GM18498 (cell line): Measurements from ENCODE around the gene TENT4B.
A peak's percentile ranks its signal among the peaks of the same experiment; 100 is the strongest.
"Not testable (repeated sequence)": the region's sequence is repeated elsewhere in the genome, so short reads cannot be mapped to it uniquely, and the experiment has no call there.

ENCODE experiments used
- ATAC-seq: cut with Tn5 transposase; IDR thresholded peaks from one replicate; pipeline ENCODE4 v1.9.1; 2021; ENCODE audit warnings: mild to moderate bottlenecking, moderate library complexity; ENCODE audit not compliant: unreplicated experiment

TENT4B gene

DNA sequence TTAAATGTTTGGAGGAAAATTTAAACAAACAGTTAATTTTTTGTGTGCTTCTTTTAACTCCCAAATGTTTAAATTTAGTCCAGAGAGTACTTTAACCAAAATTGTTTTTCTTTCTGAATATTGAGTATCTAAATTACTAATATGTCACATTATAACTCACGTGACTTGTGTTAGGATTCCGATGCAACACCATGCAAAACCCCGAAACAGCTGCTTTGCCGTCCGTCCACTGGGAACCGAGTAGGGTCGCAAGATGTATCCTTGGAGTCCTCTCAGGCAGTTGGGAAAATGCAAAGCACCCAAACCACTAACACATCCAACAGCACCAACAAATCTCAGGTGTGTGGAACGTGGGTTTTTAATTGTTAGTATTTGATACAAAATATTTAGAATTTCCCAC lies 74.6 kb downstream of the TENT4B start:
- ATAC-seq: no peak

DNA sequence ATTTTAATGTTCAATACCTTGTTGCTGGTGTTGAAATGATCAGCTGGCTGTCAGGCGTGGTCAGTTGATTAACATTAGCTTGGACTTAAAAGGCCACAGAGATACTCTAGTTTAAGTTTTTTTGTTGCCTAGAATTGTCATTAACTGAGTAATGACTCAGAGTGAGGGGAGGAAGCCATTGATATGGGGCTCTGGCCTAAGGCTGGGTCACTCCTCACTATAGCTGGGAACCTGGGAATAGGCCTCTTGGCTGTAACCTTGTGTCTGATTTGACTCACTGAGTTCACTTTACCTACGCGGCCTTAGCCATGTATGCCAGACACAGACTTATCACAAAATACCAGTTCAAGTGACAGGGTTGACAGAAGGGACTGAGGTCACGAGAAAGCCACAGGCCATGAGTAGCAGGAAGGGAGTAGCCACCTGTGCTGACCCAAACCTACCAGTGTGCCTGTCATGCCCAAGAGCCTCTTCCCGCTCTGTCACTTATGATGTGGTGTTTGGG lies 75.3 kb downstream of the TENT4B start:
- no peak for ATAC-seq

DNA sequence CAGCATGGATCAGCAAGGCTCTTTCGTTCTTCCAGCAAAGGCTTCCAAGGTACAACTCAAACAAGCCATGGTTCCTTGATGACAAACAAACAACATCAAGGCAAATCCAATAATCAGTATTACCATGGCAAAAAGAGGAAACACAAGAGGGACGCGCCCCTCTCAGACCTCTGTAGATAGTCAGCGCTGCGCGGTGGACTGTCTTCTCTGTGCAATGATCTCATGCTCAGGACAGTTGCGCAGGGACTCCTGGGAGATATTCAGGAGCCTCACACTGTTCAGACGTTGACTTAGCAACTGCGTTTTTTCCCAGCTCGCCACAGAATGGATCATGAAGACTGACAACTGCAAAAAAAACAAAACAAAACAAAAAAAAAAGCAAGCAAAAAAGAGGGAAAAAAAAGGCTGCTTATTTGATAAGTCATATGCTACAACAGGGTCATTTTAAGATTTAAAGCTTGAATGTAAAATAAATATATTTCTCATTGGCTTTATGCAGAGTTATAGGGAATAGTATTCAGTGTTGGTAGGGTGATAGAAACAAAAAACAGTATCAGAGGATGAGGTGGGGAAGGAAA lies 76.1 kb downstream of the TENT4B start:
- no peak for ATAC-seq

DNA sequence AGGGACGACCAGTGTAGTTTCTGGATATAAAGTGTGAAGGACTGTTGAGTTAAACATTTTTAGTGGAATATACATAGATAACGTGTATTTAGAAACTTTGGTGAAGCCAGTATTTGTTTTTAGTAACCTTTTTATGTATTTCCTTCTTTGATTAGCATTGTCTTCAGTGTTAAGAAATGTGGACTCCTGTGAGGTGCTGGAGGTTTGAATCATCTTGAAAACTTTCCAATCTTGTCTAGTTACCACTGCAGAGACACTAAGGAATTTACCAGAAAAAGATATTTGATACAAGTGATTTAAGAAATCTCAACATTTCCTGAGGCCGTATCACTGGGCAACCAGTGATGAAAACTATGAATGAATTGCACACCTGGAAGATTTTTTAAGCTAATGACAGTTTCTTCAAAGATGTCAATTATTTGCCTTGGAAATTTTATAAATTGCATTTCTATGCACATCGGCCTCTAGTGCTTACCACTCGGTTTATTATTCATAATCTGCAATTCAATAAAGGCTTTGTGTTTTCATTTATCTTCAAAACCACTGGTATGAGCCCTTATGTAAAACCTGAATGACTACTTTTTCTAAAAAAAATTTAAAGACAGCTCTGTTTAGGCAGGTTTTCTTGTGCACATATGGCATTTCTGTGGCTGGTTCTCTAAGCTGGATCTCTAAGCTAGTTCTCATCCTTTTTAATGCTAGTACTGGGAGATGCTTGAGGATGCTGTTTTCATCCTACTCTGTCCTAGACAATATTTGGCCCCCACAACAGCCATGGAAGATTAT lies 81.9 kb downstream of the TENT4B start:
- ATAC-seq: no peak

DNA sequence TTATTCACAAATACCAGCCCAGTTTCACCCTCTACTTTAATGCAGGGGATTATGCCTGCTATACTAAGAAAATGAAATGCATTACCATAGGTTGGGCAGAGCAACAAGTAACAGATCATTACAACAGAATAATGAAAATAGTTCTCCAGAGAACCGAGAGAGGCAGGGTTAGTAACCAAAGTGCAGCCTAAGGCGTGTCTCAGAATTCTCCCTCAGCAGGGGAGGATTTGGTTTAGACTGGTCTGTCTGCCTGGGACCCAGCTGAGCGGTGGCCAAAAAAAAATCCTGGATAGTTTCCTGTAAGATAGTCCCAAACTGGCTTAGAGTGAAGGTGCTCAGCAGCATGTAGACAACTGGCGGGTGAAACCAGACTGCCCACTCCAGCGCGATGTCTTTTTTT lies 82.5 kb downstream of the TENT4B start:
- ATAC-seq: no peak

DNA sequence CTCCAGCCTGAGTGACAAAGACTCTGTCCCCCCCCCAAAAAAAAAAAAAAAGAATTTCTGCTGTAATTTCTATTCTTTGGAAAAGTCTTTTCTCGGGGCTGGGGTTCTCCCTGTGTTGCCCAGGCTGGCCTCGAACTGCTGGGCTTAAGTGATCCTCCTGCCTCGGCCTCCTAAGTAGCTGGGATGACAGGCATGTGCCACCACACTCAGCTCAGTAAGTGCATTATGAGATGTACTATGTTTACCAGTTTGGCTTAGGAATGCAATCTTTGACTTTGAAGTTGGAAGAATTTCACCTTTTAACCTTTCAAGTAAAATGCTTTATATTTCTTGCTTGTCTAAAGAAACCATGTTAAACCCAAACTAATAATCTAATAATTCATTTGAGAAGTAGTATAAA lies 85.2 kb downstream of the TENT4B start:
- ATAC-seq: no peak

DNA sequence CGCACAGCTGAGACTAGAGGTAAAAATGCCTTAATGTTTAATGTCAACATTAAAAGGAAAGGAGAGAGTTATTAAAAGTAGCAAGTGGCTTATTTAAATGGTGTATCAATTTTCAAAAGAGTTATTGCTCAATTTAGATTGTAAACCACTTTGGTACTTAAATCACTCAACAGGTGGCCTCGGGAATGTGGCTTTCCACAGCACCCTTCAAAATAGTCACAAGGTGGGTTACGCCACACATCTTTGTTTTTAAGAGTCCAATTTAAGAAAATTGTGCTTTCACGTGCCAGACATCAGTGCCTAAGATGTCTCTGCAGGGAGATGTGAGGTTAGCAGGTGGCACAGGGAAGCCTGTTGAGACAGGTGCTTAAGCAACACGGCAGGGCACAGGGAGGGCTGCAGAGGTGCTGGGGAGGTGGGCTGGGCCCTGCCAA lies 85.8 kb downstream of the TENT4B start:
- ATAC-seq: no peak

DNA sequence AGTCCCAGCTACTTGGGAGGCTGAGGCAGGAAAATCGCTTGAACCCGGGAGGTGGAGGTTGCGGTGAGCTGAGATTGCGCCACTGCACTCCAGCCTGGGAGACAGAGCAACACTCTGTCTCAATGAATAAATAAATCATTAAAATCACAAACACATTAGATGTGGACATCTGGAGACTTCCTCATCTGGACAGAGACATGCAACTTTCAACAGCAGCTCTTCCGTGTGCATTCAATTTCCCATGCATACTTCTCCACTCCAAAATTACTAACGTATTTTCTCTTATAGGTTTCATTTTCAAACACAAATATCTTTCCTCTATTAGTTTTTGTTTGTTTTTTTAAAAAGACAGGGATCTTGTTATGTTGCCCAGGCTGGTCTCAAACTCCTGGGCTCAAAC lies 89.9 kb downstream of the TENT4B start:
- ATAC-seq: not testable (repeated sequence)

DNA sequence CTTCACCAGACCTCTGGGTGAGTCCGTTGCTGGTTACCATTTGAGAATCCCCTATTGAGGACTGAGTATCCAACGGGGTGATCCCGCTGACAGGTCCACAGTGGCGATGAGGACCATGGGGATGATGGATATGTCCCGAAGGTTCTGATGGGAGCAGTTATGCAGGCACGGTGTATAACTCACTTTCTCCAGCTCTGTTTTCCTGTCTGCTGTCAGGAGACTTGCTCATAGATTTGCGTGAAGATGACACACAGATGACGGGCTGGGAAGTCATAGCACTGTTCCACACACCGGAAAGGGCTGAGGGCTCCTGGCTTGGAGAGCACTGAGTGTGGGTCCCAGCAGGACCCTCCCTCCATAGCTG lies 91.0 kb downstream of the TENT4B start:
- no peak for ATAC-seq

DNA sequence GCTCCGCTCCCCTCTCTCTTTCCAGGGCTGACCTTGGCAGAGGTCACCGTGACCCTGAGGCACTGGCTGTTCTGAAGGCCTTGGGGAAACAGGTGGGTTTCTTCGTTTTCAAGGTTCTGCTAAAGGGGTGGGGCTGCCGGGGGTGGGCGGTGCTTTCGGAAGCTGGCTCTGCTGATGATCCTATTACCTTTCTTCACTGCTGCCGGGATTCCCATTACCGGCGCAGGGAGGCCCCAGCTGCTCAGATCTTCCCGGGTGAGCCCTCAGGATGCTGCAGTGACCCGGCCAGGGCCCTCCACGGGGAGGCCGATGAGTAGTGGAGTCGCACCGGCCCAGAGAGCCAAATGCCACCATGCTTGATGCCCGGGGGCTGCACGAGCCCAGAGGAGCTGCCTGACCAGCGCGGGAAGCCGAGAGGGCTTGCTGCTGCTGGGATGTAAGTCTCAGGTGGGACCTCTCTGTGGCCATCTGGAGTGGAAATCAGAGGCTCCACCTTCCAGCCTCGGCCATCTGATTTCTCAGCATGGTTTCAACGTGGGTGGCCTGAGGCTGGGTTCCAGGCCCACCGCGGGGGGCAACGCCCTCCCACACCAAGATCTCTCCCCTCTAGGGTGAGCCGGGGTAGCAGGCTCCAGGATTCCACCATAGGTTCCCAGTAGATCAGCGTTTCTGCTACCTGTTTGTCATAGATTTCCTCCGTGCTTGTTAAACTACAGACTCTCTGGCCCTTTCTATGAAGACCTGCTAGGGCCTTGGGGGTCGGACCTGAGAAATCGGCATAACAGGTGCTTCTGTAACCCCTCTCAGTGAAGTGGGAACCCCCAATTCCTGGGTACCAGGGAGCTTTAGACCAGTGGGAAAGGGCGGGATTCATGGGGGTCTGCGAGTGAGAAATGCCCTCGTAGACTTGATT lies 91.7 kb downstream of the TENT4B start:
- ATAC-seq: no peak

DNA sequence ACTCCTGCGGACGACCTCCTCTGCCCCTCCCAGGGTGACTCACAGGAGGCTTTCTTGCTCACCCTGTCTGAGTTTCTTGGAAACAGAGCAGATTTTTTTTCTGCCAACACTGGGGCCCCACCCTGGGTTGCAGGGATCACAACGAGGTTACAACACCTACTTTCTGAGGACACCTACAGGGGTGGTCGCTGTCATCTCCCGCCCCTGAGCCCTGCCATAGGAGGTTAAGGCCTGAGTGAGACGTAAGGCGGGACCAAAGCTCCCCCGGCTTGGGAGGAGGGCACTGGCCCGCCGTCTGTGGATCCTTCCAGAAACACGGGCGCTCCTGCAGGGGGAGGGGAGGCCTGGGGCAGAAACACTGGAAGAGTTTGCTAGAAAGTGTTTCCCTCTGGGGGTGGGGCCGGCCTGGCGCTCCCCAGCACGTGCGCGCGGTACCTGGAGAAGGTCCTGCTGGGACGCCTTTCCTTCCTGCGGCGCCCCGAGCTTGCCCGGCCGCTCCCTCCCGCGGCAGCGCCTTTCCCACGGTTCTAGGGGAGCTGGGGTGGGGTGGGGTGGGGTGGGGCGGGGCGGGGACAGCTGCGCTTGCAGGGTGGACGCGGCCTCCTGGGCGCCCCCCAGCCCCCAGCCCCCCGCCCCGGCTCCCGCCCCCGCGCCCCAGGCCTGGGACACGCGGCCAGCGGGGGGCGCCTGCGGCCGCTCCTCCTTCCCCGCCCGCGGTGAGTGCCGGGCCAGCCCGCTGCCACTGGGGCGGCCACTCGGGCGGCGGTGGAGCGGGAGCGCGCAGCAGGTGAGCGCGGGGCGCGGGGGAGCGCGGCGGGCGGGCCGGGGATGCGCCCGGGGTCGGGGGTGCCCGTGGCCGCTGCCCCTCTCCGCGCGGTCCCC lies 92.6 kb downstream of the TENT4B start:
- peak; percentile 84 for ATAC-seq

DNA sequence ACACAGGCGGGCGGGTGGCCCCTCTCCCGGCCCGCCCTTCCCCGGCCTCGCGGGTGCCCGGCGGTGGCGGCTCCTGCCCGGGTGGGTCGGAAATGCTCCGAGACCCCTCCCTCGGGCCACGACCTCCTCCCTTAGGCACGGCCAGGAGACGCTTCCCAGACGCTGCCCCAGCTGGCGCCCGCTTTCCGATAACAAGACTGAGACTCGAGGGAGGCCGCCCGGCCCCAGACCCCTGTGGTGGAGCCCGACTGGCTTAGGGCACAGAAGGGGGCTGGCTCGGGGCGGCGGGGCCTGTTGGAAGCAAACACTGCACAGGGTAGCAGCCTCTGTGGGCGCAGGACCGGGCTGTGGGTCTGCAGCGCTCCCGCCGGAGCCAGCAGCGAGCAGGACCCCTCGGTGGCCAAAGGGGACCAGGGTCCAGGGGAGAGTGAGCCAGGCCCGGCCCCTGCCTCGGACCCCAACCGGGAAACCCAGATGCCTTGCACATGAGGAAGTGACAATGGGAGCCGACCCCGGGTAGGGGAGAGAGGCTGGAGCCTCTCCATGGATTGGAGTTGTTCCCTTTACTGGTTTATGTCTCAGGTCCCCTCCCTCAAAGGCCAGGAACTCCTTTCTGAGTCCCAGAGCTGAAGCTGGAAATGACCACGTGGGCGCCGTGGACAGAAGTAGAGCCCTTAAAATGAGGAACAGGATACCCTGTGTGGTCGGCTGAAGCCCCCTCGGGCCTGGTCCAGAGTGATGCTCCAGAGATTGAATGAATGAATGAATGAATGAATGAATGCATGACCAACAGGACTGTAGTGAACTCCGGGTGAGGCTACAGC lies 93.4 kb downstream of the TENT4B start:
- peak; percentile 34 for ATAC-seq

DNA sequence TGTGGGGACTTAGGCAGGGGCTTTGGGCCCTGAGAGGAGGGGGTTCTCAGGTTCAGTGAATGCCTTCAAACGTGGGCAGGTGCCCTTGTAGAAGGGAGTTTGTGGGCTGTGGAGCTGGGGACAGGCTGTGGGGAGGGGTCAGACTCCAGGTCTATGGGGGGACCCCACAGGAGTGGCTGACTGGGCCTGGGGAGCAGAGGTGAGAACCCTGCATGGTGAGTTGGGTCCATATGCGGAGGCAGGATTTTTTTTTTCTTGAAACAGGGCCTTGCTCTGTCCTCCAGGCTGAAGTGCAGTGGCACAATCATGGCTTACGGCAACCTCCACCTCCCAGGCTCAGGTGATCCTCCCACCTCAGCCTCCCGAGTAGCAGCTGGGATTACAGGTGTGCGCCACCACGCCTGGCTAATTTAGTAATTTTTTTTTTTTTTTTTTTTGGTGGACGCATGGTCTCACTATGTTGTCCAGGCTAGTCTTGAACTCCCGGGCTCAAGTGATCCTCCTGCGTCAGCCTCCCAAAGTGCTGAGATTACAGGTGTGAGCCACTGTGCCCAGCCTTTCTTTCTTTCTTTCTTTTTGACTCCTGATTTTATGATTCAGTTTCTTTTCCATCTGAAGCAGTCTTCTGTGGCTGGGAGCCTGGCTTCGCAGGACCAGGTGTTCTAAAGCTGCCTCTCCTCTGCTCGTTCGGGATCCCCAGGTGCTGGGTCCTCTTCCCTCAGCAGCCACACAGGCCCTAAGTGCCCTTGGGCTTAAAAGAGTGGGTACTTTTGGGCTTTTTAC lies 94.2 kb downstream of the TENT4B start:
- no peak for ATAC-seq

DNA sequence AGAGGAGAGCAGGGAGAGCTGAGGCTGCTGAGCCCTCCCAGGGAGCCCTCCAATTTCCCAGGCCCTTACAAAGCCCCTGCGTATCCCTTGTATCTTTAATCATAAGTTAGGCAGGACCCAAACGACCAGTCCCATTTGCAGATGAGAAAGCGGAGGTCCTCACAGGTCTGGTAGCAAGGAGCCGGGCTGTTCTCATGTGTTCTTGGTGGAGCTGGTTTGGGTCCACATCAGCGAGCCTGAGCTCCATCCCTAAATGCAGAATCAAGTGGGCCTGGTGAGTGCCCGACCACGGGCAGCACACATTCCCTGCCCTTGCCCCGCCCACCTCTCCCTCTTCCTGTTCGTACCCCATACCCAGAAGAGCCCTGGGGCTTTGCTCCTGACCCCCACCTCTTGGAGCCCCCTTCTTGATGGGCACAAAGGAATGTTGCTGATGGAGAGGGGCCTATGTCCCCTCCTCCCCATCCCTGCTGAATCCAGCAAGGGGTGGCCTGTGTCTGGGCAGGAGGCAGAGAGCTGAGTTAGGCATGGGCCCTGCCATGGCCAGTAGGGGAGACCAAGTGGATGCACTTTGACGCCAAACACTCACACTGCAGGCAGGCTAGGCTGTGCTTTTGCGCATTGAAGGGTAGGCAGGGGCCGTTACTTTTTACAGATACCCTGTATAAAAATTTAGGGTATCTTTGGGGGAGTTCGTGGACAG lies 95.0 kb downstream of the TENT4B start:
- no peak for ATAC-seq

DNA sequence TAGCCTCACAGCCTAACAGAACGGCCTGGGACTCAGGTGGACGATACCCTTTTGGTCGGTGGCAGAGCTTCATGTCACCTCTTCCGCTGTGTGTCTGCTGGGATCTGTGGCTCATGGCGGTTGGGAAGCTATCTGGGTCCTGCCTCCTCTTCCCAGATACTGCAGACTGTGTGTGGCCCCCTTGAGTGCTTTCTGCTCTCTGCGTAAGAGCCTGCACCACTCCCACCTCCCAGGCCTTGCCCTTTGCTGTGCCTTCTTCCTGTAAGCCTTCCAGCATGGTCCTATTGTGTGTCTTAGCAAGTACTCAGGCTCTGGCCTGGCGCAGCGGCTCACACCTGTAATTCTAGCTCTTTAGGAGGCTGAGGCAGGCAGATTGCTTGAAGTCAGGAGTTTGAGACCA lies 95.7 kb downstream of the TENT4B start:
- no peak for ATAC-seq

DNA sequence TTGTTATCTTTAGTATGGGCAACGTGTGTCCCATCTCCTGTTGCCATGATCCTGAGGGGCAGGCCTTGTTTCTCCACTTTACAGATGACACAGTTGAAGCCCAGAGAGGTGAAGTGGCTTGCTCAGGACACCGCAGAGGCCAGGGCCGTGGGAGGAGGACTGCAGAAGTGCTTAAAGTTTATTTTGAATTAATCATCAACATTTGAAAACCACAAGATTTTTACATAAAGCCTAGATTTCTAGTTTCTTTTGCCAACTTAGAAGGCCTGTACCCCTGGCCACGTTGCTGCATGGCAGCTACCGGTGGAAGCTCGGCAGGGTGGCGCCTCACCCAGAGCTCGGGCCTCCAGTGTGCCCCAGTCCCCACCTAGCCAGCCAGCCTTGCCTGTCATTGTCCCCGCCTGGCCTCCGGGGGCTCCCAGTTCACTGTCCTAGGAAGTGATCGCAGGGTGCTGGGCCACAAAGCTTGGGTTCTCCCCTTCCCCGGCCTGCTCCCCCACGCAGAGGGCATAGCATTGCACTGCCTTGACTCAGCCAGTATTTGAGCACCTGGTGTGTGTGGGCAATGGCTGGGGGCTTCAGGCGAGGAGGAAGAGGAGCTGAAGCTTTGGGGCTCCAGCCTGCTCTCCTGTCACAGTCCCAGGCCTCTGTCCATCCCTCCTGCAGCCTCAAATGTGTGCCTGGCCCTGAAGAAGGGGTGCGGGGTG lies 98.4 kb downstream of the TENT4B start:
- ATAC-seq: no peak

DNA sequence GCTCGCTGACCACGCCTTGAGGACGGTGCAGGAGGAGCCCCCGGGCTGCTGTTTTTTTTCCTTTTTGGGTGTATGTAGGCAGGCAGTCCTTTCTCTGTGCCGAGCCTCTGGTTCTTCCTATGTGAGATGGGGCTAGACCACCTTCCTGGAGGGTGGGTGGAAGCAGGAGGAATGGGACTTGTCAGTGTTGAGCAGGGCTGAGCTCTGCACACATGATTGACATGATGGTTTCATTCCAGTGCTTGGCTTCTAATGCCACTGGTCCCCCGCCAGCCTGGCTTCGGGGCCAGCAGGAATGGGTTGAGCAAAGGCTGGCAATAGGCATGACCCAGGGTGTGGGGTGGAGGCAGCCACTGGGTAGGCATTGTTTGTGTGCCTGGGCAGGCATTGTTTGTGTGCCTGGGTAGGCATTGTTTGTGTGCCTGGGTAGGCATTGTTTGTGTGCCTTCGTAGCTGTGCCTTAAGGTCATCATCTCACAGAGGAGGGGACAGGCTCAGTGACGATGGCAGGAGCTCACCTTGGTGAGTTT lies 99.0 kb downstream of the TENT4B start:
- no peak for ATAC-seq
